HG03103 (cell line): ENCODE measurements around the gene HTR2B.
"Not testable (repeated sequence)": the region's sequence is repeated elsewhere in the genome, so short reads cannot be mapped to it uniquely, and the experiment has no call there.

Source experiments
- ATAC-seq: cut with Tn5 transposase; IDR thresholded peaks from one replicate; pipeline ENCODE4 v1.9.1; 2021; ENCODE audit warnings: low read depth; ENCODE audit not compliant: unreplicated experiment

HTR2B gene

GRCh38 chr2:231100321-231100720, 24.5 kb downstream of the HTR2B start:
- not testable (repeated sequence) for ATAC-seq

GRCh38 chr2:231099918-231100317, 24.9 kb downstream of the HTR2B start:
- no peak for ATAC-seq

GRCh38 chr2:231094736-231095346, 30.0 kb downstream of the HTR2B start:
- no peak for ATAC-seq

GRCh38 chr2:231093933-231094332, 30.9 kb downstream of the HTR2B start:
- ATAC-seq: no peak

- ATAC-seq: no peak
These were observed 36.1 kb downstream of the HTR2B start for GRCh38 chr2:231088754-231089153.

- ATAC-seq: no peak
These were observed 40.3 kb downstream of the HTR2B start for GRCh38 chr2:231084565-231084964.

- ATAC-seq: no peak
These were observed 55.3 kb downstream of the HTR2B start for GRCh38 chr2:231069379-231070054.

- ATAC-seq: no peak
These were observed 56.2 kb downstream of the HTR2B start for GRCh38 chr2:231068525-231069222.

GRCh38 chr2:231067531-231067930, 57.3 kb downstream of the HTR2B start:
- ATAC-seq: not testable (repeated sequence)

- no peak for ATAC-seq
These were observed 58.9 kb downstream of the HTR2B start for GRCh38 chr2:231065966-231066365.

- no peak for ATAC-seq
These were observed 61.5 kb downstream of the HTR2B start for GRCh38 chr2:231063347-231063746.

- no peak for ATAC-seq
These were observed 62.1 kb downstream of the HTR2B start for GRCh38 chr2:231062776-231063175.

- ATAC-seq: no peak
These were observed 65.1 kb downstream of the HTR2B start for GRCh38 chr2:231059756-231060155.

GRCh38 chr2:231058761-231059550, 65.9 kb downstream of the HTR2B start:
- no peak for ATAC-seq
